COR-L47 (cell line): ENCODE results near the gene COMT.
A peak's percentile ranks its signal among the peaks of the same experiment; 100 is the strongest.

Experiments
- DNase-seq: peaks from one replicate; lab custom pipeline; 2025; lab: John Stamatoyannopoulos, UW

COMT gene

DNA sequence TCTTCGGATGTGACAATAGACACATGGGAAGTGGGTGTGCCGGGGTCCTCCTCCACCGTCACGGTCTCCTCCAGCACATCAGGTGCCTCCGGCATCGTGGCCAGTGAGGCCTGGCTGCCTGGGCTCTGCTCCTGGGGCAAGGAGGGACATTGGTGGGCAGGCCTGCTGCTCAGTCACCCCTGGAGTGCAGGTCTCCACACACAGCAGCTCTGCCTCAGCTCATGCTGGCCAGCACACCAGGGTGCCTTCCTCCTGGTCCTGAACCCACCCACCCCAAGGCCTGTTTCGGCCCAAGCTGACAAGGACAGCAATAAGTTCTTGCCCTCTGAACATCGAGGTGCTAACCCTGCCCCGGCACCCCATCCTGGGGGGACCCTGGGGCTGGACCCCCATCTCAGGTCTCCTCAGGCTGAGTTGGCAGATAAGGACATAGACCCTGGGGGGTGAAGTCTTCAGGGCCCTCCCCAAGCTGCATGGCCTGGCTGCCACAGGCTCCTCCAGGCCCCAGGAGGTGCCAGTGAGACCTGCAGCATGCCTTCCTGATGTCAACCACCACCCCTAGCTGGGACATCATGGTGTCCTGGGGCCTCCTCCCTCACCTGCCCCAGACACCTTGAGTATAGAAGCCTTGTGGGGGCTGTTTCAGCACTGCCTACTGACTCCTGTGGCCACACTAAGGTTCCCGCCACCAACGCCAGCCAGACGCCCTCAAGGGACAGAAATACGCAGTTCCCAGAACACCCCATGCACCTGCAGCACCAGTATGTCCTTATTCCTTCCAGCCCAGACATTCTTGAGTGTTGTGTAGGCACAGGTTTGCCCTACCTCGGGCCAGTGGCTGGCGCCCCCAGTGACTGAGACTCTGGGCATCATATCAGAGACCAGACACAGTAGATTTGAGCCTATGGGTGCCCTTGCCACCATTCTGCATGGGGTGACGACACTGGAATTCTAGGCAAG, 40.7 kb downstream of the COMT start:
- no peak for DNase-seq

GRCh38 chr22:19982991-19983578, 41.5 kb downstream of the COMT start:
- no peak for DNase-seq

GRCh38 chr22:19983741-19984140, 42.2 kb downstream of the COMT start:
- DNase-seq = no peak

- no peak for DNase-seq
Measured at GRCh38 chr22:19984201-19984753, 42.7 kb downstream of the COMT start.

- DNase-seq = no peak
Measured at GRCh38 chr22:19984851-19985811, 43.6 kb downstream of the COMT start.

DNA sequence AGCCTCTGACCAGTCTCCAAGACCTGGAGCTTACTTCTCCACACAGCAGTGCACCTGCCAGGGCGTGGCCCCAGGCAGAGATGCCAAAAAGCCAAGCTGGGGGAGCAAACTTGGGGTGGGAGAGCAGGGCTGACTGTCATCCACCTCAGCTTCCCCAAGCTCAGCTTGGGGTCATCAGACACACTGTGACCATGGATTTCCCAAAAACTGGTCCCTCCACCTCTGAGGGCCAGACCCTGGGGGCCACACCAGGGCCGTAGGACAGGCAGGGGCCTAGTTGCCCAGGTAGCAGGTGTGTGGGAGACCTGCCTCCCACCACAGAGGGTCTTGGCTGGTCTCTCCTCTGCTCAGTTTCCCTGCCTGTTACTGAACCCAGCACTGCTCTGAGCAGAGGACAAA, 44.4 kb downstream of the COMT start:
- DNase-seq = no peak

- peak; percentile 61 for DNase-seq
Measured at GRCh38 chr22:19986410-19987341, 45.1 kb downstream of the COMT start.

- no peak for DNase-seq
Measured at GRCh38 chr22:19987394-19988306, 46.1 kb downstream of the COMT start.

- DNase-seq = no peak
Measured at GRCh38 chr22:19988331-19988808, 46.8 kb downstream of the COMT start.

DNA sequence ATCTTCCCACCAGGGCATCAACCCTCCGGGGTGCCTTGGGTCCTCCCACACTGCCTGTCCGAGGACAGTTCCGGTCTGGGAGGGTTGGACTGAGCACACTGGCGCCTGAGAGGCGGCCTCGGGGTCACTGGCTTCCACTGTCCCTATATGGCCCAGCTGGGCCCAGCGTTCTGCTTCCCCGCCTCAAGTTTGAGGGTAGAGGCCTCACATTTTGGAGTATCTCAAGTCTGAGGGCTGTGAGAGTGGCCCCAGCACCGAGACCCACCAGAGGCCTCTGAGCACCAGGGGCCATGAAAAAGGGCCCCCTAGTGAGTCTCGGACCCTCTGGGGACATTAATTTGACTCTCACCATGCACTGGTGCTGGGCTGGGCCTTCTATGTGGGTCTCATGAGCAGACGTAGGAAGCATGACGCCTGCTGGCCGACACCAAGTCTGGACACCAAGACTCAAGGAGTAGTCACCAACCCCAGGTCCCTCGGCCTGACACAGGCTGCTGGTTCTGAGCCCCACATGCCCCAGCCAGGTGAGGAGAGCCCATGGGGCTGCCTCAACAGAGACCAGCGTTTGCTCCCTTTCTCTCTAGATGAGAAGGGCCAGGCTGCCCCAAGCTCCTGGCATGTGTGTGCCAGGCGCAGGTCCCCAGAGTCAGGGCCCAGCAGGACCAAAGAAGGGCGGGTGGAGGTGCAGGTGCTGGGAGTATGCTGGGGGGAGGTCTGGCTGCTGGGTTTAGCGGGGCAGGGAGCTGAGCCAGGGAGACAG, 47.6 kb downstream of the COMT start:
- no peak for DNase-seq

DNA sequence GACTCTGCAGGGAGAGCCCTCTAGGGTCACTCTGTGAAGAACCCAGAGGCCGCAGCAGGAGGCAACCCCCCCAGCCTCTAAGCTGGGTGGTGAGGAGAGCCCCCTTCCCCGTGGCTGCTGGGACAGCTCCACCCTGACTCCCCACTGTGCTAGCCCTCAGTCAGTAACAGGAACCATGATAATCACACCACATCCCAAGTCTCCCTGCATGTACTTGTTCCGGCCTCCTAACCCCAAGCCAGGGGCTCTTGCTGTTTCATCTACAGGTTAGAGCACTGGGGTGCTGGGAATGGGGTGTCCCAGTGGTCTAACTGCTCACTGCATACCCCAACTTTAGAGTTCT, 48.1 kb downstream of the COMT start:
- DNase-seq = no peak

GRCh38 chr22:19990188-19990587, 48.6 kb downstream of the COMT start:
- no peak for DNase-seq

- DNase-seq = no peak
Measured at GRCh38 chr22:19990609-19991394, 49.2 kb downstream of the COMT start.

GRCh38 chr22:19991395-19991644, 49.7 kb downstream of the COMT start:
- no peak for DNase-seq

- no peak for DNase-seq
Measured at GRCh38 chr22:19991645-19992451, 50.3 kb downstream of the COMT start.

DNA sequence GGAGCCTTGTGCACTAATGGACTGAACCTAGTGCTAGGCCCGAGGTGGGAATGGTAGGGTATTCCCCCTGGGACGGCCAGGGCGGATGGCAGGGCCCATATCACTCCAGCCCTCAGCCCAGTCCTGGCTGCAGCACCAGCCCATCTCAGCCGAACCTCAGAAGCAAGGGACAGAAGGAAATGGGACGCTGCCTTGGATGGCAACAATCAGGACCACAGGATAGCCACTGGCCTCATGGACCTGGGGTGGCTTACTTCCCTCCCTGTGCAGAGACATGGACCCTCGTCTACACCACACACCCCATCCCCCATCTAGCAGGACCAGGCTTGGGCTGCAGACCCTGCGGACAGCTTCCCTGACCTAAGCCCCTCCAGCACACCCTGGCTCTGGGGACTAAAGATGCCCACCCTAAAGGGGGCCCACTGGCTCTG, 50.9 kb downstream of the COMT start:
- no peak for DNase-seq

DNA sequence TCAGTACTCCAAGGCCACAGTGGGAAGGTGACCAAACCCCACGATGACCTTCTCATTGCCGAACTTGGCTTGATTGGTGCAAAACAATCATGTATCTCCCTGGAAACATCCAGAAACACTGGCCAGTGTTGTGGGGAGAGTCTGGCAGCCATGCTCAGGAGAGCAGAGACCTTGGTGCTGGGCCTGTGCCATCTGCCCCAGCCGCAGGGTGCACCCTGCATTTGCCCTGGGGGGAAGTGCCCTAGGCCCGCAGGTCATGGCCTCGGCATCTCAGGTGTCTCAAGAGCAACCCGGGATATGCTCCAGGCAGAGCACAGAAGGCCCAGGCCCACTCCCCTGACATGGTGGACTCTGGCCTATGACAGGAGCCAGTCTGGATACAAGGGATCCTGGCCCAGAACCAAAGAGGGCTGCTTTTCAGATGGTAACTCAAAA, 51.4 kb downstream of the COMT start:
- DNase-seq = no peak

DNA sequence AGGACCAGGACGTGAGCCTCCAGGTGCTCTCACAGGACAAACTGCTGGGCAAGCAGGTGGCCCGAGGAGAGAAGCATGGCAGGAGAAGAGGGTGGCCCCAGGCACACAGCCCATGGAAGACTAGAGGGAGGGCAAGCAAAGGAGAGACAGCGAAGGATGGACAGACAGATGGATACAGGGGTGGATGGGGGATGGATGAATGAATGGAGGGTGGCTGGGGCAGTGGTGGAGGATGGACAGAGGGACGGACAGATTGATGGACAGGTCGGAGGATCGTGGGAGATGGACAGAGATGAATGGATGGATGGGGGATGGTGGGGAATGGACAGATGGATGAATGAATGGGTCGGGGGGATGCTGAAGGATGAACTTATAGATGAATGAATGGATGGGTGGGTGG, 52.4 kb downstream of the COMT start:
- no peak for DNase-seq
